Measurements from ENCODE around the gene ADORA2A.

The ADORA2A gene

GRCh38 chr22:24433828-24434470 is 6.5 kb downstream of the ADORA2A start:
- no peak for DNase-seq

- no peak for DNase-seq
Measured at GRCh38 chr22:24434471-24435322, 7.3 kb downstream of the ADORA2A start.

GRCh38 chr22:24435323-24435645 is 7.9 kb downstream of the ADORA2A start:
- DNase-seq, result no peak

GRCh38 chr22:24435861-24436371 is 8.5 kb downstream of the ADORA2A start:
- DNase-seq, result no peak

- DNase-seq, result no peak
Measured at GRCh38 chr22:24436553-24436952, 9.2 kb downstream of the ADORA2A start.

GRCh38 chr22:24437091-24437490 is 9.7 kb downstream of the ADORA2A start:
- DNase-seq, result no peak

GRCh38 chr22:24437741-24438328 is 10.4 kb downstream of the ADORA2A start:
- no peak for DNase-seq

- no peak for DNase-seq
Measured at GRCh38 chr22:24440270-24440717, 12.9 kb downstream of the ADORA2A start.

GRCh38 chr22:24440718-24441405 is 13.5 kb downstream of the ADORA2A start:
- peak in 1 of 2 experiments; percentile 8 for DNase-seq

- no peak for DNase-seq
Measured at GRCh38 chr22:24441406-24442351, 14.3 kb downstream of the ADORA2A start.

GRCh38 chr22:24442352-24442744 is 14.9 kb downstream of the ADORA2A start:
- DNase-seq, result no peak

- DNase-seq, result no peak
Measured at GRCh38 chr22:24443668-24444067, 16.3 kb downstream of the ADORA2A start.

GRCh38 chr22:24444251-24444650 is 16.9 kb downstream of the ADORA2A start:
- DNase-seq, result no peak

GRCh38 chr22:24444729-24445466 is 17.5 kb downstream of the ADORA2A start:
- DNase-seq, result no peak

GRCh38 chr22:24445481-24446259 is 18.3 kb downstream of the ADORA2A start:
- DNase-seq, result no peak

- DNase-seq, result no peak
Measured at GRCh38 chr22:24446260-24446611, 18.8 kb downstream of the ADORA2A start.

- DNase-seq, result no peak
Measured at GRCh38 chr22:24450610-24451009, 23.2 kb downstream of the ADORA2A start.

GRCh38 chr22:24451162-24451561 is 23.8 kb downstream of the ADORA2A start:
- no peak for DNase-seq

GRCh38 chr22:24453853-24454252 is 26.5 kb downstream of the ADORA2A start:
- DNase-seq, result no peak

- no peak for DNase-seq
Measured at GRCh38 chr22:24455039-24455438, 27.6 kb downstream of the ADORA2A start.

Data from cerebellar nuclear complex (tissue), 1 donor.